ENCODE results near the gene PFKFB1. TPM values are rescaled to one million over a fixed set of nuclear protein-coding genes. Genes with fewer than 3 reads are reported as not detected.
A peak's percentile ranks its signal among the peaks of the same experiment; 100 is the strongest.

Gene PFKFB1
- polyA plus RNA-seq, 1 donor (not counting 4 experiments of a cell fraction or from before 2014, with no cell fraction given), result 0.33 TPM

- no peak for DNase-seq (ENCODE audit: low read depth, low spot score)
- no peaks in the 10 kb centered on the region for H4K20me1 ChIP-seq (ENCODE audit: control insufficient read depth, extremely low read depth, insufficient read depth, low read length)
- no peak overlapping the region for H3K4me3 ChIP-seq (ENCODE audit: control insufficient read depth in 2 of 3, extremely low read depth in 1 of 3, insufficient read depth in 2 of 3, low read depth in 1 of 3, low read length in 3 of 3)
- H3K9me1 ChIP-seq (ENCODE audit: control insufficient read depth, extremely low read depth, insufficient read depth, low read length), result no peaks in the 10 kb centered on the region
- H3K9me3 ChIP-seq (ENCODE audit: control insufficient read depth, low read depth, low read length), result no peaks in the 10 kb centered on the region
- TF ChIP-seq EZH2 (IDR thresholded peaks at IDR 0.05; ENCODE audit: low read length), result no peak
- TF ChIP-seq, protein P1, sequence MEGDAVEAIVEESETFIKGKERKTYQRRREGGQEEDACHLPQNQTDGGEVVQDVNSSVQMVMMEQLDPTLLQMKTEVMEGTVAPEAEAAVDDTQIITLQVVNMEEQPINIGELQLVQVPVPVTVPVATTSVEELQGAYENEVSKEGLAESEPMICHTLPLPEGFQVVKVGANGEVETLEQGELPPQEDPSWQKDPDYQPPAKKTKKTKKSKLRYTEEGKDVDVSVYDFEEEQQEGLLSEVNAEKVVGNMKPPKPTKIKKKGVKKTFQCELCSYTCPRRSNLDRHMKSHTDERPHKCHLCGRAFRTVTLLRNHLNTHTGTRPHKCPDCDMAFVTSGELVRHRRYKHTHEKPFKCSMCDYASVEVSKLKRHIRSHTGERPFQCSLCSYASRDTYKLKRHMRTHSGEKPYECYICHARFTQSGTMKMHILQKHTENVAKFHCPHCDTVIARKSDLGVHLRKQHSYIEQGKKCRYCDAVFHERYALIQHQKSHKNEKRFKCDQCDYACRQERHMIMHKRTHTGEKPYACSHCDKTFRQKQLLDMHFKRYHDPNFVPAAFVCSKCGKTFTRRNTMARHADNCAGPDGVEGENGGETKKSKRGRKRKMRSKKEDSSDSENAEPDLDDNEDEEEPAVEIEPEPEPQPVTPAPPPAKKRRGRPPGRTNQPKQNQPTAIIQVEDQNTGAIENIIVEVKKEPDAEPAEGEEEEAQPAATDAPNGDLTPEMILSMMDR (optimal IDR thresholded peaks at IDR 0.05 in 1 of 3, IDR thresholded peaks at IDR 0.05 in 1 of 3, conservative IDR thresholded peaks at IDR 0.05 in 1 of 3; ENCODE audit: extremely low read depth in 1 of 3, insufficient read depth in 2 of 3, low read length in 3 of 3), result peak; percentile 38 to 46 (median 46)
- no peak overlapping the region for H2AFZ ChIP-seq (ENCODE audit: control insufficient read depth, low read length)
- H3K27ac ChIP-seq (ENCODE audit: control insufficient read depth, insufficient read depth, low read length), result no peak overlapping the region
- no peaks in the 10 kb centered on the region for H3K27me3 ChIP-seq (ENCODE audit: control insufficient read depth, extremely low read depth, insufficient read depth, low read length)
- dilution Hi-C loops (cut with MboI; ENCODE audit: extremely low pct_ligation_motif_present, low sequenced_read_pairs), result no loop called here
- no peak overlapping the region for H3K9ac ChIP-seq (ENCODE audit: control insufficient read depth, extremely low read depth, insufficient read depth, low read length)
- no peaks in the 10 kb centered on the region for H3K79me2 ChIP-seq (ENCODE audit: control insufficient read depth, insufficient read depth, low read length)
- FAIRE-seq, result no peak
- H3K4me1 ChIP-seq (ENCODE audit: control insufficient read depth, extremely low read depth, insufficient read depth, low read length), result no peaks in the 10 kb centered on the region
- H3K36me3 ChIP-seq (ENCODE audit: control insufficient read depth in 2 of 2, extremely low read depth in 1 of 2, insufficient read depth in 2 of 2, low read length in 2 of 2), result no peaks in the 10 kb centered on the region
- H3K4me2 ChIP-seq (ENCODE audit: control insufficient read depth, extremely low read depth, insufficient read depth, low read depth, low read length), result no peak overlapping the region
These were observed 102.4 kb downstream of the PFKFB1 start for GRCh38 chrX:54891573-54891972.

DNA sequence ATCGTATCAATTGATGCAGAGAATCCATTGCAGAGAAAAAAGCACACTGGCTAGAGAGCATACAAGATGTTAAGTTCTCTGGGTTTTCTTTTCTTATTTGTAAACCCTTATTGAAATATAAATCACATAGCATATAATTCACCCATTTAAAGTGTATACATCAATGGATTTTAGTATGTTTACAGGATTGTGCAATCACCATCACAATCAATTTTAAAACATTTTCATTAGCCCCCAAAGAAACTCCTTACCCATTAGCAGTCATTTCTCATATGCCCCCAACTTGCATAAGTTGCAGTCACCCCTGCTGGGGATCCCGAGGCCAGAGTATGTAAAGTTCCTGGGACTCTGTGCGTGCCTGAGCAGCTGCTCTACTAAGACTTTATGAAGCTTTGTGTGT lies 108.2 kb downstream of the PFKFB1 start:
- no peak for FAIRE-seq
- Histone ChIP-seq H3K36me3 (ENCODE audit: control insufficient read depth in 2 of 2, extremely low read depth in 1 of 2, insufficient read depth in 2 of 2, low read length in 2 of 2) (no peaks in the 10 kb centered on the region), H3K9me1 (ENCODE audit: control insufficient read depth, extremely low read depth, insufficient read depth, low read length) (no peaks in the 10 kb centered on the region), H3K27ac (ENCODE audit: control insufficient read depth, insufficient read depth, low read length) (no peak overlapping the region), H3K27me3 (ENCODE audit: control insufficient read depth, extremely low read depth, insufficient read depth, low read length) (no peaks in the 10 kb centered on the region), H3K4me2 (ENCODE audit: control insufficient read depth, extremely low read depth, insufficient read depth, low read depth, low read length) (no peak overlapping the region), H3K9me3 (ENCODE audit: control insufficient read depth, low read depth, low read length) (no peaks in the 10 kb centered on the region), H3K79me2 (ENCODE audit: control insufficient read depth, insufficient read depth, low read length) (no peaks in the 10 kb centered on the region), H3K4me3 (ENCODE audit: control insufficient read depth in 2 of 3, extremely low read depth in 1 of 3, insufficient read depth in 2 of 3, low read depth in 1 of 3, low read length in 3 of 3) (no peak overlapping the region), H4K20me1 (ENCODE audit: control insufficient read depth, extremely low read depth, insufficient read depth, low read length) (no peaks in the 10 kb centered on the region), H3K9ac (ENCODE audit: control insufficient read depth, extremely low read depth, insufficient read depth, low read length) (no peak overlapping the region), H3K4me1 (ENCODE audit: control insufficient read depth, extremely low read depth, insufficient read depth, low read length) (no peaks in the 10 kb centered on the region), H2AFZ (ENCODE audit: control insufficient read depth, low read length) (no peak overlapping the region)
- TF ChIP-seq, protein P1 (optimal IDR thresholded peaks at IDR 0.05 in 1 of 3, IDR thresholded peaks at IDR 0.05 in 1 of 3, conservative IDR thresholded peaks at IDR 0.05 in 1 of 3; ENCODE audit: extremely low read depth in 1 of 3, insufficient read depth in 2 of 3, low read length in 3 of 3), result no peak
- TF ChIP-seq EZH2 (IDR thresholded peaks at IDR 0.05; ENCODE audit: low read length), result no peak
- DNase-seq (ENCODE audit: low read depth, low spot score), result no peak
- dilution Hi-C loops (cut with MboI; ENCODE audit: extremely low pct_ligation_motif_present, low sequenced_read_pairs), result no loop called here

Small RNA genes within 50 kb of the gene (small RNA-seq; reads per million reads assigned to genes)
- 0 reads per million in 3 experiments for gene RF00614 (ENCODE audit: insufficient read length in 3 of 3, low read depth in 3 of 3, low replicate concordance in 1 of 3)

Other genes with a start within 250 kb of the PFKFB1 start
- gene ITIH6, start 195.9 kb downstream of the PFKFB1 start, polyA plus RNA-seq, result 0.01 TPM in 1 of 3 replicates, not detected in the others
- 77.5 to 116 TPM (median 85.9 TPM) in 3 replicates for gene MAGED2, start 186.4 kb downstream of the PFKFB1 start, polyA plus RNA-seq
- 0.71 to 1.5 TPM (median 0.79 TPM) in 3 replicates for gene TRO, start 73.4 kb downstream of the PFKFB1 start, polyA plus RNA-seq
- gene APEX2, start 6.2 kb upstream of the PFKFB1 start, polyA plus RNA-seq, result 28.0 to 29.0 TPM (median 28.9 TPM) in 3 replicates
- gene ALAS2, start 36.8 kb upstream of the PFKFB1 start, polyA plus RNA-seq, result not detected in 3 replicates
- gene PAGE2B, start 80.8 kb upstream of the PFKFB1 start, polyA plus RNA-seq, result not detected in 3 replicates
- not detected in 3 replicates for gene PAGE2, start 94.8 kb upstream of the PFKFB1 start, polyA plus RNA-seq
- gene PAGE5, start 226.2 kb upstream of the PFKFB1 start, polyA plus RNA-seq, result not detected in 3 replicates